Kidney (tissue), 14 donors: ENCODE data around the gene TMC6. TPM values are rescaled to one million over a fixed set of nuclear protein-coding genes. Genes with fewer than 3 reads are reported as not detected.

Experiments
- DNase-seq, 5 donors: peaks; one replicate each; pipeline ENCODE4 v3.0.0-alpha.2; 2013 to 2020
- FAIRE-seq: peaks from 2 replicates; lab custom pipeline; 2012; peaks lifted over from hg19 to GRCh38; lab: Jason Lieb, UNC
- H3K27ac ChIP-seq, 2 donors: one replicate each; pipeline ENCODE4 v1.7.0; 2013; ENCODE audit warnings: low read depth in 2 of 2, low read length in 2 of 2, inconsistent platforms in 1 of 2
- H3K27me3 ChIP-seq: one replicate; pipeline ENCODE4 v1.7.1; 2013; ENCODE audit warnings: low read length, inconsistent platforms; ENCODE audit not compliant: control insufficient read depth, insufficient read depth
- H3K36me3 ChIP-seq, 3 donors: one replicate each; pipeline versions ENCODE4 v1.7.0 to v1.7.1; 2013; ENCODE audit warnings: low read length in 3 of 3, control low read depth in 1 of 3, inconsistent platforms in 1 of 3; ENCODE audit not compliant: insufficient read depth in 3 of 3, control insufficient read depth in 2 of 3
- H3K4me1 ChIP-seq, 3 donors: one replicate each; pipeline versions ENCODE4 v1.7.0 to v1.7.1; 2013; ENCODE audit warnings: low read length in 3 of 3, inconsistent platforms in 1 of 3, low read depth in 1 of 3; ENCODE audit not compliant: control insufficient read depth in 2 of 3, insufficient read depth in 2 of 3
- H3K4me3 ChIP-seq, 3 donors: one replicate each; pipeline versions ENCODE4 v1.7.0 to v1.8.1; 2013; ENCODE audit warnings: low read length in 3 of 3, control low read depth in 1 of 3, inconsistent platforms in 1 of 3
- H3K9ac ChIP-seq, 3 donors: one replicate each; pipeline versions ENCODE4 v1.7.0 to v1.7.1; 2013; ENCODE audit warnings: low read length in 3 of 3, control low read depth in 1 of 3, inconsistent platforms in 1 of 3
- H3K9me3 ChIP-seq, 3 donors: one replicate each; pipeline versions ENCODE4 v1.7.0 to v1.7.1; 2013; ENCODE audit warnings: low read length in 3 of 3, control low read depth in 1 of 3, inconsistent platforms in 1 of 3; ENCODE audit not compliant: control insufficient read depth in 2 of 3, insufficient read depth in 1 of 3
- intact Hi-C: fragments of 100-400 bp; cut with DNase I; formaldehyde crosslinking; loops from one replicate; pipeline ENCODE4 v1.11.1; 2022
- polyA plus RNA-seq: library from polyadenylated mRNA; stranded (reverse); fragments of 350-450 nt; fragmentation: Illumina TruSeq; extraction: RNeasy Lipid Tissue Mini Kit (QIAGEN cat#74804); gene quantifications from one replicate; pipeline ENCODE4 v1.2.3, GENCODE V29; 2014; ENCODE audit warnings: low read depth, low replicate concordance; ENCODE audit not compliant: insufficient read depth
- total RNA-seq: library from RNA; stranded (reverse); fragmentation: NEBNext Ultra II Directional; extraction: Animal tissue kit (Norgen Biotek cat#: 25700); gene quantifications from one replicate; pipeline ENCODE4 v1.2.1, GENCODE V29; 2021
- TF ChIP-seq, protein P1 (sequence below): IDR thresholded peaks from 3 replicates; pipeline ENCODE4 v1.5.1; 2012; ENCODE audit warnings: mild to moderate bottlenecking, moderate library complexity, borderline replicate concordance; ENCODE audit not compliant: insufficient read depth; ENCODE audit errors: extremely low read depth
- donor health status: control.
- donor health status: control.
- donor health status: control.
- donor health status: control.
- donor health status: control.
- donor health status: DM: yes; HTN: yes; CAD: no.
- donor health status: Normal renal cell carcinoma (clear cell type).

Gene TMC6
- total and polyA plus RNA-seq, 2 donors from 2014 or later = 15.0 to 115 TPM

DNA sequence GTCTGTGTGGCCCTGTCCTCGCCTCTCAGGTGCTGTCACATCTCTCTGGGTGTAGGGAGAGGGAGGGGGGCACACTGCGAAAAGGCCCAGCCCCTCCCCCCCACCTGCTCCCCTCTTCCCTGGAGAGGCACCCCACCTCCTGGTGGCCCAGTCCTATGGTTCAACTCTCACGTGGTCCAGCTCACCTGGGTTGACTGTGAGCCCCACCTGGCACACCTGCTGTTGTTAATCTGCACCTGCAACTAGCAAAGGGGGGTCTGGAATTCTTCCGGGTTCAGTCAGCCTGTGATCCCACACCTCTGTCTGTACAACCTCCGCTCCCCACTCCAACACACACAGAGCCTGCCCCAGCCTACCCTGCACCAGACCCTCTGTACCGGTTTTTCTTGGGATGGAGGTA is 37.9 kb upstream of the TMC6 start:
- H3K9ac ChIP-seq = no peak overlapping the region
- no peak overlapping the region for H3K27ac ChIP-seq
- FAIRE-seq (no peak), DNase-seq (peak in 1 of 5 donors; percentile 66)
- no peaks in the 10 kb centered on the region for H3K27me3 ChIP-seq
- H3K4me3 ChIP-seq = no peak overlapping the region
- intact Hi-C loops = no loop called here
- H3K9me3 ChIP-seq = no peaks in the 10 kb centered on the region
- TF ChIP-seq, protein P1, sequence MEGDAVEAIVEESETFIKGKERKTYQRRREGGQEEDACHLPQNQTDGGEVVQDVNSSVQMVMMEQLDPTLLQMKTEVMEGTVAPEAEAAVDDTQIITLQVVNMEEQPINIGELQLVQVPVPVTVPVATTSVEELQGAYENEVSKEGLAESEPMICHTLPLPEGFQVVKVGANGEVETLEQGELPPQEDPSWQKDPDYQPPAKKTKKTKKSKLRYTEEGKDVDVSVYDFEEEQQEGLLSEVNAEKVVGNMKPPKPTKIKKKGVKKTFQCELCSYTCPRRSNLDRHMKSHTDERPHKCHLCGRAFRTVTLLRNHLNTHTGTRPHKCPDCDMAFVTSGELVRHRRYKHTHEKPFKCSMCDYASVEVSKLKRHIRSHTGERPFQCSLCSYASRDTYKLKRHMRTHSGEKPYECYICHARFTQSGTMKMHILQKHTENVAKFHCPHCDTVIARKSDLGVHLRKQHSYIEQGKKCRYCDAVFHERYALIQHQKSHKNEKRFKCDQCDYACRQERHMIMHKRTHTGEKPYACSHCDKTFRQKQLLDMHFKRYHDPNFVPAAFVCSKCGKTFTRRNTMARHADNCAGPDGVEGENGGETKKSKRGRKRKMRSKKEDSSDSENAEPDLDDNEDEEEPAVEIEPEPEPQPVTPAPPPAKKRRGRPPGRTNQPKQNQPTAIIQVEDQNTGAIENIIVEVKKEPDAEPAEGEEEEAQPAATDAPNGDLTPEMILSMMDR = no peak
- H3K36me3 ChIP-seq = peaks cover 0 to 3% (median 0%) of the 10 kb centered on the region in 3 donors
- peaks cover 0 to 9% (median 5%) of the 10 kb centered on the region in 3 donors for H3K4me1 ChIP-seq

DNA sequence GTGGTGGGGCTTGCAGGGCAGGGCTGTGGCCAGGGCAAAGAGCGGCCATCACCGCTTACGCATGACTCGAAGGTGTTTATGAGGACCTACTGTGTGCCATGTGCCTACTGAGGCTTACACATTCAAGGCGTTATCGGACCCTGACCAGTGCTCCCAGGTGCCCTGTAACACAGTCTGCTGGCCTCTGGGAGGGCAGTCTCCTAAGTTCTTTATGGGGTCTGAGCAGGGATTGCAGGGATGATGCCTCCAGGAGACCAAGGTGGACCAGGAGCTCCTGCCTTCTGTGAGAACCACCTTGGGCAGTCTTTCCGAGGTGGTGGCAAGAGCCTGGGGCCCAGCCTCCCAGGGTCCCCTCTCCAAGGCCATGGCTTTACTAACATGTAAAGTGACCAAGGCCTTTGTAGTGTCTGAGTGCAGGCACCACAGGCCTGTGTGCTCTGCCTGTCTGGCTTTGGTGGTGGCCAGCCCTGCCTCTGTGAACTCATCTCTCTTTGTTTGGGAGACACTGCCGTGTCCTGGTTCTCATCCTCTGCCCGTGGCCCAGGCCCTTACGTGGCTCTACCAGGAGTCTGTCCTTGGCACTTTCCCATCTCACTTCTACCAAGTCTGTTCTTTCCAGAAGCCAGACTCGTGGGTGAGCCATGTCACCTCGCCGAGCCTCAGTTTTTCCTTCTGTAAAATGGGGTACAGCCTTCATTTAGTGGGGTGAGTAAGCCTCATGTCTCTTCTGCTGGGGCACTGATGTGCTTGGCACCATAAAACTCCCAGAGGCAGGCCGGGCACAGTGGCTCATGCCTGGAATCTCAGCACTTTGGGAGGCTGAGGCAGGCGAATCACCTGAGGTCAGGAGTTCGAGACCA is 36.4 kb upstream of the TMC6 start:
- intact Hi-C loops = no loop called here
- Histone ChIP-seq H3K9me3 (no peaks in the 10 kb centered on the region), H3K27me3 (no peaks in the 10 kb centered on the region), H3K4me3 (no peak overlapping the region), H3K9ac (no peak overlapping the region), H3K4me1 (peaks cover 0 to 8% (median 5%) of the 10 kb centered on the region in 3 donors), H3K36me3 (no peaks in the 10 kb centered on the region), H3K27ac (no peak overlapping the region)
- DNase-seq (no peak), FAIRE-seq (no peak)
- TF ChIP-seq, protein P1 = no peak

DNA sequence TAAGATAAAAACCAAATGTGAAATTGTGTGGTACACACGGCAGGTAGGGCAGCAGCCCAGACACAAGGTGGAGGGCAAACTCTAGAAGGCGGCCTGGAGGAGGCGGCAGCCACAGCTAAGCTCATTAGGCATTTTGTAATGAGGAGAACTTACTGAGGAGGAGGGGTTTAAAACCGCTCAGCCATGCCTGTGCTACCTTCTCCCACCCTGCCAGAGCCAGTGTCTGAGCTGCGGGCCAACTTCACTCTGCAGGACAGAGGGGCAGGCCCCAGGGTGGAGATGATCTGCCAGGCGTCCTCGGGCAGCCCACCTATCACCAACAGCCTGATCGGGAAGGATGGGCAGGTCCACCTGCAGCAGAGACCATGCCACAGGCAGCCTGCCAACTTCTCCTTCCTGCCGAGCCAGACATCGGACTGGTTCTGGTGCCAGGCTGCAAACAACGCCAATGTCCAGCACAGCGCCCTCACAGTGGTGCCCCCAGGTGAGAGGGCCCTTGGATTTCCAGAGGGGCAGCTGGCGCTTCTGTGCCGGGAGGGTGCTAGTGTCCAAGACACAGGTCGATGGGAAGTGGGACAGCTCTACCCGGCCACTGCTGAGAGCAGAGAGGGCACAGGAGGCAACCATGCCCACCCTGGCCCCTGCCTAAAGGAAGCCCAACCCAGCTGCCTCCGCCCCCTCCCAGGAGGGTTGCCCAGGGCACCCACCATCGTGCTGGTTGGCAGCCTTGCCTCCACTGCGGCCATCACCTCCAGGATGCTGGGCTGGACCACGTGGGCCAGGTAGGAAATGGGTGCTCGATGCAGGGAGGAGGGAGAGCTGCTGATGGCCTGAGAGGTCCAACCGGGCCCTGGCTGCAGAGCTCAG is 35.6 kb upstream of the TMC6 start:
- Histone ChIP-seq H3K4me1 (peaks cover 0 to 4% (median 0%) of the 10 kb centered on the region in 3 donors), H3K36me3 (no peaks in the 10 kb centered on the region), H3K9ac (no peak overlapping the region), H3K27ac (no peak overlapping the region), H3K9me3 (no peaks in the 10 kb centered on the region), H3K27me3 (no peaks in the 10 kb centered on the region), H3K4me3 (no peak overlapping the region)
- FAIRE-seq = no peak
- intact Hi-C loops = no loop called here
- TF ChIP-seq, protein P1 = no peak
- no peak for DNase-seq
